HG02870 (cell line): ENCODE data around the gene PDE4B.

ENCODE experiments used
- ATAC-seq: cut with Tn5 transposase; IDR thresholded peaks from one replicate; pipeline ENCODE4 v1.9.1; 2021; ENCODE audit warnings: mild to moderate bottlenecking, moderate library complexity; ENCODE audit not compliant: unreplicated experiment

The PDE4B gene

DNA sequence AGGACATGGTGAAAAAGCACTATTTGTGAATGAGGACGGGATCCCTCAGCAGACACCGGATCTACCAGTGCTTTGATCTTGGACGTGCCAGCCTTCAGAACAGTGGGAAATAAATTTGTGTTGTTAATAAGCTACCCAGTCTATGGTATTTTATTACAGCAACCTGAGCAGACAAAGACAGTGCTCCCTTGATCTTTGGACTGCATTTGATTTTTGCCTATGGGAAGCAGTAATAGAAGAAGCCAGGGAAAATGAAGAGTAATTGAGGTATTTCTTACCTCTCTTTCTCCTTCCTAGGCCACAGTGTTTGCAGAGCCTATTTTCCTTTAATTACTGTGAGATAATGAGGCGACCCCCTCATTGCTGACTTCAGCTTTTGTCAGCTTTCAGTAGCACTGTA lies 87.9 kb downstream of the PDE4B start:
- no peak for ATAC-seq

DNA sequence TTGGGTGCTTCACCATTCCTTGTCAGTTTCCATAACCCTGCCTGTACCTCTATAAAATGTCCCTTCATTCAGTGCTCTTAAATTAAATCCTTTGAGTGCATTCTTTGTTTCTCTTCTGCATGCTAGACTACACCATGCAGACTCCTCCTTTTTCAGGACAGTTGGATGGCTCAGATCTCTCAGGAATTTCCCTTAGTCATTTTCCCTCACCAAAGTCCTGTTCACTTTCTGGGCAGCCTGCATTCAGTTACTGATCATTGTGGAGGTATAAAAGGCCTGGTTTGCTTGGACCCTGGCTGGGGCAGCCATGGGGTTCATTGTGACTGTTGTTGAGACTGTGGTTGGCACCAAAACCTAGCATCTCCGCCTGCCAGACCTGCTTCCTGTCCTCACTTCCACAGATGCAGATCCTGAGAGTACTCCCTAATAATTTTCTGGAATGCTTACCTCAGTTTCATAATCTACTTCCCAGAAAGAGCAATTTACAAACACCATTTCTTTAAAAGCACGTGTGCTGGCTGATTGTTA lies 88.4 kb downstream of the PDE4B start:
- no peak for ATAC-seq

DNA sequence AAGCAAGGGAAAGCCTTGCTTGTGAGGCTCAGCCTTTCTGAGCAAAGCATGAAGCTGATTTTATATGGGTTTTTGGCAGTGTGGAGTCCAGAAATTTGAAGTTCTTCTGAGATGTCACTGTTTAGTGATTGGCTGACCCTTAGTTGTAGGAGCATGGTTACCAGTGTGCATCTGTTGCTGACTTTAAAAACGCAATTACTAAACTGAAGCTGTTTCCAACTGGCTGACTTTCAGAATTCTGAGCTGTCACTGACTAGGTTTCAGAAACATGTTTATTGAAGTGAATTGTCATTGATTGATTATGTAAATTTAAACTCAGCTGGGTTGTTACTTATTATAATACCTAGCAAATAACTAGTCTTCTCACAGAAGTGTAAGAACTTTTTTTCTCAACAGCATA lies 89.4 kb downstream of the PDE4B start:
- ATAC-seq, result no peak

DNA sequence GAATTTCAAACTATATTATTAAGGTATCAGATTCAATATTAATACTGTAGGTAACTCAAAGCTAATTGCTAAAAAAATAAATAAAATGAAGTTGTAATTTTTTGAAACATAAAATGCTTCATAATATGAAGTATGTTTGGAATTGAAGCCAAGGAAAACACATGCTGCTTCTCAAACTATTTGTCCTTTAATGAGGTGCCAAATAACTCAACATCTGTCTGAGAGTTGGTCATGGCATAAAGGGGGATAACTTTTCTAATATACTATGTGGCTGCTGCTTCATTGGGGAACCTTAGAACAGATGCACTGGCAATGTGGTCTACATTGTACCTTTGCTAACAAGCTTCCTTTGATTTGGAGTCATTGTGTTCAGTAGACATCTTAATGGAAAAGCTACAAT lies 96.7 kb downstream of the PDE4B start:
- no peak for ATAC-seq

DNA sequence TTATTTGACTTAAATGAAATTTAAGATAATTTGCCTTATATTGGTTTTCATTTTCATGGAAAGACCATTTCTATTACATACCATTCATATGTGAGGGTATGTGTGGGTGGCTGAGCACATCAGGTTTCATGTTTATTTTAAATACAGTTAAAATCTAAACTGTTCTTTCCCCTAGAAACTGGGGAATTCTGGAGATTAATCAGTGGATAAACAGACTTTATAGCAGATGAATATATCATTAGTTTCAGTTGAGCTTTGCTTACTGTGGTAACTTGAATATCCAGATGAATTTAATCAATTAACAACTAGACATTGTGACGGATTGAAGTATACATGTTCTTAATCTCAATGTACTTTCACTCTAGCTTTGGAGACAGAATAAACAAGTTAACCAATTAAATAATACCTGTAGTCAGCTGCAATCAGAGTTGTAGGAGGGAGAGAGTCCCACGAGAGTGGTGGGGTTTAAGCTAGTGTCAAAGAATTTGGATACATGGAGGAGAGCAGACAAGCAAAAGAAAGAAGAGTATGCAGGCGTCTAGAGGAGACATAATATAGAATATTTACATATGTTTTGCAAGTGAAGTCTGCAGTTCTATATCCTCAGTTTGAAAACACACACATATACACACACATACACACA lies 97.6 kb downstream of the PDE4B start:
- ATAC-seq, result no peak

DNA sequence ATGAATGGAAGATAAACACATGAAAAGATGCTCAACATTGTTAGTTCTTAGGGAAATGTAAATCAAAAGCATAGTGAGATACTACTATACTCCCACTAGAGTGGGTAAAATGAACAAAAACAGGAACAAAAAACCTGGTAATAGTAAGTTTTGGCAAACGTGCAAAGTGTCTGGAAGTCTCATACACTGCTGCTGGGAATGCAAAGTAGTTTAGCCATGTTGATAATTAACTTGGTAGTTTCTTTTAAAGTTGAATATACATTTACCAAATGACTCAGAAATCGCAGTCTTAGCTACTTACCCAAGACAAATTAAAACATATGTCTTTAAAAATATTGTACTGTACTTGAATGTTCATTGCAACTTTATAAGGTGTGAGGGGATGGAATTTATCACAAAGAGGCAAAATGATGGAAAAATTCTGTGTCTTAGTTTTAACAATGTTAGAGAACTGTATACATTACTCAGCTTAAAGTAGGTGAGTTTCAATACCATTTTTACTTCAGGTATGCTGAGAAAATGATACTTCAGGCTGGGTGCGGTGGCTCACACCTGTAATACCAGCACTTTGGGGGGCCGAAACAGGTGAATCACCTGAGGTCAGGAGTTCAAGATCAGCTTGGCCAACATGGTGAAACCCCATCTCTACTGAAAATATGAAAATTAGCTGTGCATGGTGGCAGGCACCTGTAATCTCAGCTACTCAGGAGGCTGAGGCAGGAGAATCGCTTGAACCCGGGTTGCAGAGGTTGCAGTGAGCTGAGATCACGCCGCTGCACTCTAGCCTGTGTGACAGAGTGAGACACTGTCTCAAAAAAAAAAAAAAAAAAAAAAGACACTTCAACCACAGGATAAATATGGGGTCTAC lies 102.3 kb downstream of the PDE4B start:
- peak; percentile 75 for ATAC-seq

DNA sequence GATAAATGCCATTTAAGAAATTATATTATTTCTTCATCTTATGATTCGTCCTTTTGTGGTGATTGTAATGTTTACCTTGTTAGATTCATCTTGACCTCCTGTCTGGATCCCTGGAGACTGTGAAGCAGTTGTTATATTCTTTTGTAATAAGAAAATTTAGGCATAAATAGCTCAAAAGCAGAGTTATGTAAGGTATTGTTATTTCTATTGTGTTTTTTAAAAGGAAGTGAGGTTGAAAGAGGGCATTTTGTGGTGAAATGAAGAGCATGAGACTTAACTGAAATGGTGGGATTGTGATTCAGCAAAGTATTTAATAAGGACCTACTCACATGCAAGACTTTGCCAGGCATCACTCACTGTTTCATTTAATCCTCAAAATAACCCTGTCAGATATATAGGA lies 104.0 kb downstream of the PDE4B start:
- ATAC-seq, result no peak

DNA sequence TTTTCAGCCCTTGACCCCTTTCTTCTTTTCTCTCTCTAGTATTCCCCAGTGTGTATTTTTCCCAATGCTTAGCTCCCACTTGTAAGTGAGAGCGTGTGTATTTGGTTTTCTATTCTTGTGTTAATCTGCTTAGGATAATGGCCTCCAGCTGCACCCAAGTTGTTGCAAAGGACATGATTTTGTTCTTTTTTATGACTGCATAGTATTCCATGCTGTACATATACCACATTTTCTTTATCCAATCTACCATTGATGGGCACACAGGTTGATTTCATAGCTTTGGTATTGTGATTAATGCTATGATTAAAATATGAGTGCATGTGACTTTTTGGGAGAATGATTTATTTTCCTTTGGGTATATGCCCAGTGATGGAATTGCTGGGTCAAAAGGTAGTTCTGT lies 104.8 kb downstream of the PDE4B start:
- no peak for ATAC-seq

DNA sequence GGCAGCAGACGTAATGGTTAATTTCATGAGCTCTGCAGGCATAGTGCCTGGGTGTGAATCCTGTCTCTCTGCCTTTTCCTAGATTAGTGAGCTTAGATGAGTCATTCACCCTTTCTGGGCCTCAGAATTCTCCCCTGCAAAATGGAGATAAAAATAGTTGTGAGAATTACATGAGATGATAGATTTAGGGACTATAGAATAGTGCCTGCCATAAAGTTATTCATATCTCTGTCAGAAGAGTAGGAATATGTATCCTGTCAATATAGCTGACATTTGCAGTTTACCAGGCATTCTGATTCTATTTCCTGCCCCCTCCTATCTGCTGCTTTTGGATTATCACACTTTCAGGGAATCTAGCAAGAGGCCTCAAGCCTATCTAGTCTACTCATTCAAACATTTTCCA lies 112.0 kb downstream of the PDE4B start:
- no peak for ATAC-seq

DNA sequence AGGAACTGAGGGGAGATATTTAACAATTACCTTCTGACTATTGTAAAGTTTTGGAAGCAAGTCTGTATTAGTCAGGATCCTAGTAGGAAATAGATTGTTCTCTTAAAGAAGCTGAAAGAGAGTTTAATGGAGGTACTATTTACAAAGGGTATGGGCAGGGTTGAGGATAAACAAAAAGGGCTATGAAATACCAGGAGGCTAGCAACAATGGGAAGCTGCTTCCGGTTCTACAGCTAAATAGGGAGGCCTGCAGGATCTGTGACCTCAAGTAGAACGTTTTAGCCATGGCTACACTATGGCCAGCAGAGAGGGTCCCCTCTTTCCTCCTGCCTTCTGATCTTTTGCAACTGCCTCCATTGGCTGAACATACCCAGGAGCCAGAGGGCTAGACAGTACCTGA lies 117.7 kb downstream of the PDE4B start:
- no peak for ATAC-seq

DNA sequence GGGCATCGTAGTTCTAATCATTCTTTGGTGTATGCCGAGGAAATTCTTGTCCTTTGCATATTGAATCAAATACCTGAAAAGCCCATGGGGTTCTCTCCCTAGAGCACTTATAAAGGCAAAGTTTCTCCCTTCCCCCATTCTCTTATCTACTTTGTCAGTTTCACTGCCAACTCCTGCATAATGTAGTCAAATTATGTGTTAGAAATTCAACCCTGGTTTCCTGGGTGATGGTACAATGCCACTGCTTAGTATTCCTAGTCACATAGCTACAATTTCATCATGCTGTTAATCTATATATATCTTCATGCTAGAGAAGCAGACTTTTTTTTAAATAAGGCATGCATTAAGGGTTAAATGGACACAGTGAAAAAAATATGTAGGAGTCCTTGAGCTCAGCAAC lies 119.0 kb downstream of the PDE4B start:
- no peak for ATAC-seq

DNA sequence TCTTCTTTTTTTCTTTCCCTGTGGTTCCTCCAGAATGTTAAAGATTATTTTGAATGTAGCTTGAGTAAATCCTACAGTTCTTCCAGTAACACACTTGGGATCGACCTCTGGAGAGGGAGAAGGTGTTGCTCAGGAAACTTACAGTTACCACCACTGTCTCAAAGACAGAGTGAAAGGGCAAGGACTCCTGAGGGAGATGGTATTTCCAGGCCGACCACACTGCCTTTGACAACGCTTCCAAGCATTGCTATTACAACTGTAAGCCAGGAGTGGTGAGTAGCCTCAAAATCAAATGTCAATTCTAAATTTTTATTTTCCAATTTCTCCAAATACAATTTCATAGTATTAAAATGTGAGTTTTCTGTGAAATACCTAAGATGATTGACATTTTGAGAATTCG lies 125.9 kb downstream of the PDE4B start:
- ATAC-seq, result no peak

DNA sequence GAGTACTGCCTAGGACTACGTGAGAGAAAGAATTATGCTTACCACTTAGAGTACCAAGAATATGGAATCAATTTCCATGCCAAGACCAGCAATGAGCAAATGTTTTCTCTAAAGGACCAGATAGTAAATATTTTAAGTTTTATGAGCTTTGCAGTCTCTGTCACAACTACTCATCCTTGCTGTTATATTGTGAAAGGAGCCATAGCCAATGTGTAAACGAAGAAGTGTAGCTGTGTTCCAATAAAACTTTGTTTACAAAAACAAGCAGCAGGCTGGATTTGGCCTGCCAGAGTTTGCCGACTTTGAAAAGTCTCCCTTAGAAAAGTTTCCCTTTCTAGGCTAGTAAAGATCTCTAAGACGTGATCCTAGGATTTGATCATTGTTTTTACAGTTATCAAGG lies 128.8 kb downstream of the PDE4B start:
- no peak for ATAC-seq

DNA sequence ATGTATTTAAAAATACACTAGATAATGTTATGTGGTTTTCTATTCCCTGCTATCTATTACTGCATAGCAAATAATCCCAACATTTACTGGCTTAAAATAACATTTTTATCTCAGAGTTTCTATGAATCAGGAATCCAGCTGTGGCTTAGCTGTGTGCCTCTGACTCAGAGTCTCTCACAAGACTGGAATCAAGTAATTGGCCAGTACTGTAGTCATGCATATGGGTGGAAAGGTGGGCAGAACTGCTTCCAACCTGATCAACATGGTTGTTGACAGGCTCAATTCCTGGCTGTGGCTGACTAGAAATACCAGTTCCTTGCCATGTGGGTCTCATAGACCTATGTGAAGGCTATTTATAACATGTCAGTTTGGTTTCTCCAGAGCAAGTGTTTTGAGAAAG lies 131.8 kb downstream of the PDE4B start:
- ATAC-seq, result no peak

DNA sequence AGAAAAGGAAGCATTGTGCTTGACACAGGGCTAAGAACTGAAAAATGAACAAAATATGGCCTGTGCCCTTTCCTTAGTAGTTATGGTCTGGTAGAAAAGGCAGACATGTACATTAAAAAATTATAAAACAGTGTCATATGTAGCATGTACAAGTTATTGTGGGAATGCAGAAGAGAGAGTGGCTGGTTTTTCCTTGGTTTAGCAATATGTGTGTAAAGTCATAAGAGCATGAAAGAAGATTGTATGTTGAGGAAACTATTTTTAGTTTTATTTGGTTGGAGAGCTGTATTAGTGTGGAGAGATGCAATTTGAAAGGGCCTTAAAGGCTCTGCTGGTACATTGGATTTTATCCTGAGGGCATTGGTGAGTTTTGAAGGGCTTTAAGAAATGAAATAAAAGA lies 145.8 kb downstream of the PDE4B start:
- ATAC-seq, result no peak

DNA sequence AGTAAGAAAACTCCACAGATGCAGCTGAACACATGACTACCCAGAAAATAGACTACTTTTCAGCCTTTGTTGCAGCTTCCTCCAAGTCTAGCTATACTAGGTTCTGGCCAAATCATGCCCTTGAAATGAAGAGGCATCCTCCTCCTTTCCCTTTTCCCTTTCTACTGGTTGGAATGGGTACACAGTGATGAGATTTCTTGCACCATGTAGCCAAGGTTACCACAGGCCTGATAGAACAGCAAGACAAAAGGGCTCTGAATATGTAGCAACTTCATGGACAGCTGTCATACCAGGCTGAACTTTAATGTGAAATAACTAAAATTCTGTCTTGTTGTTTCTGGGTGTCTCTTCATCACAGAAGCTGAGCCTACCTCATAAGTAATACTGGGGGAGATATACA lies 146.5 kb downstream of the PDE4B start:
- ATAC-seq, result no peak

DNA sequence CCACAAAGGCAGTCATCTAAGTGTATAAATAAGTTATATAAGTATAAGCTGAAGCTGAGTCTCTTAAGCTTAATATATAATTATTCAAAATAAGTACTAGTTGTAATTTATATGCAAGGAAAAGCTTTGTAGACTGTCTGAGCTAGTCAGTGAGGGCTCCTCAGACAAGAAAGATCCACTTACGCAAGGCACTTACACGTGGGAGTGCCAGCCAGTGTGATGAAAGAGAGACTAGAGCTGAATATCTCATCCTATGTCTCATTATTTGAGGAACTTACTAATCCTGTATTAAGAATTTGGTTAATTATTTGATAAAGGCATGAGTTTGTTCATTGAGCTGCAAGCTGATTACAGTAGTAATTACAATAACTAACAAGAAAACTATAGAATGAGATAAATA lies 146.9 kb downstream of the PDE4B start:
- no peak for ATAC-seq

DNA sequence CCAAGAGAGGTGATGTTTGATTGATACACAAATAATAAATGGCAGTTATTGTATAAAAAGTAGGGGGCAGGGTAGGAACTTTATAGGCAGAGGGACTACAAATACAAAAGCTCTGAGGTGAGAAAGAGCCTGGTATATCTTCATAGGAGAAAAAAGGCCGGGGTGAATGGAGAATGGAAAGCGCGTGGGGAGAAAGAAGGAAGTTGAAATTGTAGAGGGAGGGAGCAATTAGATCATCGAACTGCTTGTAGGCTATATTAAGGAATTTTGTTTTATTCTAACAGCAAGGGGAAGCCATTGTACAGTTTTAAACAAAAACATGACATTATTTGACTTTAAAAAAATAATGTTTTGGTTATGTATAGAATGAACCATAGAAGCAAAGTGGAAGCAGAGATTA lies 147.4 kb downstream of the PDE4B start:
- no peak for ATAC-seq

DNA sequence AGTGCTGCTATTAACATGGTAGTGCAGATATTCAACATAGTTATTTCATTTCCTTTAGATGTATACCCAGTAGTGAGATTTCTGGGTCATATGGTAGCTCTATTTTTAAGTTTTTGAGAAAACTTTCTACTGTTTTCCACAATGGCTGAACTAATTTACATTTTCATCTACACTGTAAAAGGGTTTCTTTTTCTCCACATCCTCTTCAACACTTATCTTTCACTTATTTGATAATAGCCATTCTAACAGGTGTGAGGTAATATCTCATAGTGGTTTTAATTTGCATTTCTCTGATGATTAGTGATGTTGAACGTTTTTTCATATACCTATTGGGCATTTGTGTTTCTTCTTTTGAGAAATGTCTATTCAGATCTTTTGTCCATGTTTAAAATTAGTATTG lies 149.8 kb downstream of the PDE4B start:
- ATAC-seq, result no peak

DNA sequence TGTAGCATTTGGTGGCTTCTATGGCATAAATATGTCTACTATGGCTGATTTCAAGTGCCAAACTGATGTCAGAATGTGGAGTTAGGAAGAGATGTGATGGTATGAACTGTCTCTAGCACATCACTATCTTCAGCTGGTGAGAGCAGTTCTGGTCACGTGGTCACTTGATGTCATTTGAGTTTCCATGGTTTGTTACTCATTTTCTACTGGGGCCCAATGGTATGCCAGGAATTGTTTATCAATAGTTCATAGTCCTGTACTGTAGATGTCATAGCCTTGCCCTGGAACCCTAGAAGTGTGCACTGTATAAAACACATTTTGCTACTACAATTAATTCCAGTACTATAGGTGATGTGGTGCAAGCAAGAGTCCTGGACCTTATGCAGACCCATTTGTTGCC lies 153.7 kb downstream of the PDE4B start:
- no peak for ATAC-seq

DNA sequence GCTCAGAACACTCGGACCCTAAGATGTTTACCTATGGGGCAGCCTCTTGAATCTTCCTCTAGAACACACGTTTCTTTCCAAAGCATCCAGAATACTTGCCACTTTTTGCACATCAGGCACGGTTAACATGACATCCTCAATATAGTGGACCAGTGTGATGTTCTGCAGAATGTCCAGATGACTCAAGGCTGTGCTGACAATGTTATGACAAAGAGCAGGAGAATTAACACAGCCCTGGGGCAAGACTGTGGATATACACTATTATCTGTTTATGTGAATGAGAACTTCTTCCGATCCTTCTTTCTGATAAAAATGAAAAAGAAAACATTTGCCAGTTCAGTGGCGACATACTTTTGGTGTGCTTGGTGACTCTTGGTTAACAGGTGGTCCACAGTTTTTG lies 154.3 kb downstream of the PDE4B start:
- ATAC-seq, result no peak

DNA sequence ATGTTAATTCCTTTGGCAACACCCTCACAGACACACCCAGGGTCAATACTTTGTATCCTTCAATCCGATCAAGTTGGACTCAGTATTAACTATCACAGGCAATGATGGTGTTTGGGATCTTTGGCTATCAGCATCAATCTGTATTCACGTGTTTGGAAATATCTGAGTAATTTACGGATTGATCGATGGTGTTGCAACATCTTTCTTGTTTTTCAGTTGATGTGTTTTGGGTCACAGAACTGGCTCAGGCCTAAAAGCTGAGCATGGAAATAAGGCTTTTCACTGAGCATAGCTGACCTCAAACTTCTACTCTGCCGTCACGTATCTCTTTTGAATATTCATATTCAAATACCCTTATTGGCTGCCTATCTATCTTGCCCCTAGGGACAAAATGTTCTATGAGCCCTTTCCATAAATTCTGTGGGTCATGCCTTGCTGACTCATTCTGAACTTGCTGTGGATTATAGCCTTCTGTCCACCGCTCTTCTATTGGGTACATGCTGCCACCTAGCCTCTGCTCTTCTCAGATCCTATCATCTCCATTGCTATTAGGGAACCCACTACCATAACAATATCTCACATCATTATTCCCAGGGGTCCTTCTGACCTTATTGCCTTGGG lies 156.0 kb downstream of the PDE4B start:
- ATAC-seq, result no peak
